ENCODE data around the gene MOB2.
A peak's percentile ranks its signal among the peaks of the same experiment; 100 is the strongest.

Gene MOB2, protein sequence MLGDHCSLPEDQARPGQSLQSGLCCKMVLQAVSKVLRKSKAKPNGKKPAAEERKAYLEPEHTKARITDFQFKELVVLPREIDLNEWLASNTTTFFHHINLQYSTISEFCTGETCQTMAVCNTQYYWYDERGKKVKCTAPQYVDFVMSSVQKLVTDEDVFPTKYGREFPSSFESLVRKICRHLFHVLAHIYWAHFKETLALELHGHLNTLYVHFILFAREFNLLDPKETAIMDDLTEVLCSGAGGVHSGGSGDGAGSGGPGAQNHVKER

DNA sequence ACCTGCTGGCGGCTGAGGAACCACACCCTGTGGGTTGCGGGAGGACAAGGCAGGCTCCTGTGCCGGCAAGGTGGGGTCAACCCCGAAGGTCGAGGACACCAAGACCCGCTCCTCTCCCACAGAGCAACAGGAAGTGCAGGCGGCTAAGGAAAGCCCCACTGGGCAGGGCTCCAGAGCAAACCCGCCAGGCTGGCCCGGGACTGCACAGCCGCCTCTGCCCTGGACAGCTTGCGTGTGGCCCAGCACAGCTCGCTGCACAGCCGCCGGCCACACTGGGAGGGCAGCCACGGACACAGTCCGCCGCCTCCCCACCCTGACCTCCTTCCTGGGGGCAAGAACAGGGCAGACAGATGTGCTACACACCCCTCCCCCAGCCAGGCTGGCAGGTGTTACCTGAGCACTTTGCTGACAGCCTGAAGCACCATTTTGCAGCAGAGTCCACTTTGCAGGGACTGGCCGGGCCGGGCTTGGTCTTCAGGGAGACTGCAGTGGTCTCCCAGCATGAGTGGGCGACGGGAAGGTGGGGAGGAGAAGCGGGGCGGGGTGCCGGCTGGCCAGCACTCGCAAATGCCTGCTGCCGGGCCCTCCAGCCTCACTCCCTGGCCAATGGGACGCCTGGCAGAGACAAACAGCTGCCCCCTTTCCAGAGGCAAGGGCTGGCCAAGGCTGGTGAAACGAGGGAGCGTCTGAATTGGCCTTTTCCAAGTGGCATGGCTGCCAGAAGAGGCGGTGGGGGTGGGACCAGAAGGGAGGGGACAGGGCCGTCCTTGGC lies at the start of gene MOB2:
TSS of gene MOB2 (minus strand) at position 726 of the 772 bp plus-strand sequence. CDS start at position 503, 223 bp downstream.
- peak; percentile 53 to 96 for DNase-seq
- H3K36me3 ChIP-seq = peaks cover 0 to 3% (median 0%) of the 10 kb centered on the region in 3 donors
- H3K4me1 ChIP-seq = peaks cover 0 to 86% (median 70%) of the 10 kb centered on the region in 4 donors
- no peak for TF ChIP-seq CTCF (IDR thresholded peaks at IDR 0.05)
- H3K9me3 ChIP-seq = no peaks in the 10 kb centered on the region
- no peaks in the 10 kb centered on the region for H3K27me3 ChIP-seq
- H3K4me3 ChIP-seq = peak within 1 kb of the TSS; percentile 58 to 81
- peak within 1 kb of the TSS; percentile 94 to 96 for H3K27ac ChIP-seq
- intact Hi-C loops (cut with DNase I; ENCODE audit: low total_unique reads) = loop anchor here (2.0 kb wide), 1 partner anchor 19 kb away; no protein-coding TSS in a partner anchor

GRCh38 chr11:1534682-1535081 lies 48.1 kb upstream of the MOB2 start:
- Histone ChIP-seq H3K9me3 (no peaks in the 10 kb centered on the region), H3K4me1 (peaks cover 0 to 68% (median 56%) of the 10 kb centered on the region in 4 donors), H3K36me3 (peaks cover 11 to 20% (median 13%) of the 10 kb centered on the region in 3 donors), H3K4me3 (no peak overlapping the region), H3K27ac (peak overlapping the region; percentile 10 to 54), H3K27me3 (peaks cover 0 to 10% of the 10 kb centered on the region in 2 donors)
- intact Hi-C loops (cut with DNase I; ENCODE audit: low total_unique reads) = no loop called here
- TF ChIP-seq CTCF (IDR thresholded peaks at IDR 0.05) = no peak
- no peak for DNase-seq

GRCh38 chr11:1534171-1534570 lies 47.6 kb upstream of the MOB2 start:
- peaks cover 0 to 8% of the 10 kb centered on the region in 2 donors for H3K27me3 ChIP-seq
- H3K9me3 ChIP-seq = no peaks in the 10 kb centered on the region
- TF ChIP-seq CTCF (IDR thresholded peaks at IDR 0.05) = no peak
- H3K36me3 ChIP-seq = peaks cover 11 to 20% (median 13%) of the 10 kb centered on the region in 3 donors
- H3K27ac ChIP-seq = peak overlapping the region; percentile 10 to 54
- no peak overlapping the region for H3K4me3 ChIP-seq
- DNase-seq = no peak
- intact Hi-C loops (cut with DNase I; ENCODE audit: low total_unique reads) = no loop called here
- peaks cover 0 to 68% (median 56%) of the 10 kb centered on the region in 4 donors for H3K4me1 ChIP-seq

DNA sequence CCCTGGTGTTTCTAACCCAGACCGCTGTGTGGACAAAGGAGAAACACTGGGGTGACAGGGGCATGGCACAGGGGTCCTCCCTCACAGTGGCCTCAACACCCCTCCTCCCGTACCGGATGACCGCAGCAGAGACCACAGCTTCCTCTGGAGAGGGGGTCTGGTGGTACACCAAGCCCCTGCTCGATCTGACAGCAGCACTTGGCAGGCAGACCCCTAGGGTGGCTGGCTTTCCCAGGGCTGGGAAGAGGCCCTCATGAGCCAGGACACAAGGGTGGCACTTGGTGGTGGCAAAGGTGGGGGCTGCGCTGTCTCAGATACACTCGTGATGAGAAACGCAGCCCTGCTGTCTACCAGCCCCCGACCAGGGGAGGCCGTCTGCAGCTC lies 46.8 kb upstream of the MOB2 start:
- H3K4me1 ChIP-seq = peaks cover 0 to 74% (median 57%) of the 10 kb centered on the region in 4 donors
- H3K9me3 ChIP-seq = no peaks in the 10 kb centered on the region
- H3K36me3 ChIP-seq = peaks cover 11 to 20% (median 13%) of the 10 kb centered on the region in 3 donors
- no peak for TF ChIP-seq CTCF (IDR thresholded peaks at IDR 0.05)
- intact Hi-C loops (cut with DNase I; ENCODE audit: low total_unique reads) = no loop called here
- no peak overlapping the region for H3K4me3 ChIP-seq
- peak overlapping the region; percentile 72 to 76 for H3K27ac ChIP-seq
- H3K27me3 ChIP-seq = peaks cover 0 to 7% of the 10 kb centered on the region in 2 donors
- no peak for DNase-seq

DNA sequence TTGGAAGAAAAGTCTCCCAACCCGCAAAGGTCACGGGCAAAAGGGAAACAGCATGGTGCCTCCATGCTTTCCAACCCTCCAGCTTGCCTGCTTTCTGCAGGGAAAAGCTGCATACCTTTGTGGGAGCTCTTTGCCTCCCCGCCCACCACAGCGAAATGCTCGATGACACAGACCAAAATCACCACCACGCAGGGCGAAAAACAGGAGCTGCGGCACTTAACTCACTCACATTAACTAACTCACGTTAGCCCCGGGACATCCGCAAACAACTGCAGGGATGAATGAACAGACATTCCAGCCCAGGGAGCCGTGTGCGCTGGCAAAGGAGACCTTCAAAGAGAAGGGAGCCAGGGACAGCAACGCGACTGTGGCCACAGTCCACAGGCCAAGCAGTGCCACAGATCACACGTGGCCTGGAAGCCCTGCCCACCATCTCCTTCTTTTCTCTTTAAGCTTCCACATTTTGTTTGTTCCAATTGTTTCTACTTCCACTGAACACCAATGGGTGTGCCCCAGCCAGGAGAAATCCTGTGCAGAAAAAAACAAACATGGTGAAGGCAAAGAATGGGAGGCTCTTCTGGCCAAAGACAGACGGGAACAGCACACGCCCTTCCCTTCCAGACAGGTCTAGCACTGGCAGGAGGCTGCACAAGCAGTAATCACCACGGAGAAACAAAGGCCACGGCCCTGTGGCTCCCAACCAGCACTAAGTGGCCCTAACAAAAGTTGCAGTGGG lies 46.2 kb upstream of the MOB2 start:
- TF ChIP-seq CTCF (IDR thresholded peaks at IDR 0.05) = no peak
- no peak for DNase-seq
- no peaks in the 10 kb centered on the region for H3K9me3 ChIP-seq
- peaks cover 0 to 74% (median 57%) of the 10 kb centered on the region in 4 donors for H3K4me1 ChIP-seq
- no peak overlapping the region for H3K4me3 ChIP-seq
- H3K36me3 ChIP-seq = peaks cover 11 to 20% (median 13%) of the 10 kb centered on the region in 3 donors
- H3K27ac ChIP-seq = peak overlapping the region; percentile 72 to 76
- H3K27me3 ChIP-seq = peaks cover 0 to under 1% of the 10 kb centered on the region in 2 donors
- intact Hi-C loops (cut with DNase I; ENCODE audit: low total_unique reads) = no loop called here
